Stimulated activated CD4-positive, alpha-beta T cell treated with anti-CD3 and anti-CD28 coated beads, Interleukin-4, amount 100 ng/mL, for 48 hours (primary cell): Measurements from ENCODE around the gene DUSP23.

Source experiments
- DNase-seq, 2 donors: peaks; one replicate each; pipeline ENCODE4 v3.0.0-alpha.2; 2020; ENCODE audit warnings: low read depth in 2 of 2

The DUSP23 gene

GRCh38 chr1:159828176-159828575, 47.4 kb downstream of the DUSP23 start:
- no peak for DNase-seq

- no peak for DNase-seq
Measured at GRCh38 chr1:159828581-159829272, 48.0 kb downstream of the DUSP23 start.

GRCh38 chr1:159829273-159829634, 48.5 kb downstream of the DUSP23 start:
- no peak for DNase-seq

- no peak for DNase-seq
Measured at GRCh38 chr1:159829822-159830465, 49.2 kb downstream of the DUSP23 start.

- no peak for DNase-seq
Measured at GRCh38 chr1:159830722-159831121, 50.0 kb downstream of the DUSP23 start.

GRCh38 chr1:159831412-159832141, 50.8 kb downstream of the DUSP23 start:
- DNase-seq: no peak
